ENCODE data around the gene ELOVL4.

GRCh38 chr6:79872303-79872702 lies 75.0 kb downstream of the ELOVL4 start:
- TF ChIP-seq CTCF (IDR thresholded peaks at IDR 0.05): no peak
- TF ChIP-seq EZH2 (IDR thresholded peaks at IDR 0.05; ENCODE audit: borderline replicate concordance, insufficient read depth, low read depth, low read length, poor library complexity, severe bottlenecking): no peak

Measured in B cell (primary cell).